Measurements from ENCODE around the gene MCC. TPM values are rescaled to one million over a fixed set of nuclear protein-coding genes. Genes with fewer than 3 reads are reported as not detected.
A peak's percentile ranks its signal among the peaks of the same experiment; 100 is the strongest.

The MCC gene
- polyA plus RNA-seq, 1 donor (not counting 4 experiments of a cell fraction or from before 2014, with no cell fraction given) = 24.6 TPM

DNA sequence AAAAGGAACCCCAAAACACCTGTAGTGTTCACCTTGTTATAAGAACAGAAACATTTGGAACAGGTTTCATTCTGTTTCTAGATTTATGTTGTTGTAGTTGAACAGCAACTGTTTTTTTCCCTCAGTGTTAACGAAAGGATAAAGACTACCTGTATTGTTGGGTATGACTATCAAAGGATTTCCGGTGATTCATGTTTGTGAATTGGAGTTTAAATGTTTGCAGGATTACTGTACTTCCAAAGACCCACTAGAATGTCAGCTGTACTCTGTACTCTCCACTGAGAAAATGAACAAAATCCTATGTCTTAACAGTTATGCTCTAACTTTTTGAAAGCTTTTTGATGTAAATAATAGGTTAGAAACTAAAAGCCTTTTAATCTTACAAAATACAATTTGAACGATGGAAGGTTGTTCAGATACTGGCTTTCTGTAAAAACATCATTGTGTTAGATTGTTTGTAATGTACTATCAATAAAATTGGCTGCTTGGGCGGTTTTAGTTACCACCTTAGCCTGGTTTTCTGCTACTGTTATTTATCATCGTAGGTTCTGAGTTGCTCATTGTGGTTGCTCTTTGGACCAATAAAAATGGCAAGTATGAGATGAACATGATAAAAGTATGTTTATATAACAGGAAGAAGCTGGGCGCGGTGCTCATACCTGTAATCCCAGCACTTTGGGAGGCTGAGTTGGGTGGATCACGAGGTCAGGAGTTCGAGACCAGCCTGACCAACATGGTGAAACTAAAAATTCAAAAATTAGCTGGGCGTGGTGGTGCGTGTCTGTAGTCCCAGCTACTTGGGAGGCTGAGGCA lies 467.6 kb downstream of the MCC start:
- H3K9me3 ChIP-seq (ENCODE audit: control insufficient read depth, low read depth, low read length) = no peaks in the 10 kb centered on the region
- no peaks in the 10 kb centered on the region for H3K27me3 ChIP-seq (ENCODE audit: control insufficient read depth, extremely low read depth, insufficient read depth, low read length)
- peak; percentile 63 for DNase-seq (ENCODE audit: low read depth, low spot score)
- dilution Hi-C loops (cut with MboI; ENCODE audit: extremely low pct_ligation_motif_present, low sequenced_read_pairs) = no loop called here
- no peaks in the 10 kb centered on the region for H4K20me1 ChIP-seq (ENCODE audit: control insufficient read depth, extremely low read depth, insufficient read depth, low read length)
- H3K27ac ChIP-seq (ENCODE audit: control insufficient read depth, insufficient read depth, low read length) = peak overlapping the region; percentile 65
- H3K4me3 ChIP-seq (ENCODE audit: control insufficient read depth in 2 of 3, extremely low read depth in 1 of 3, insufficient read depth in 2 of 3, low read depth in 1 of 3, low read length in 3 of 3) = peak overlapping the region in 1 of 3 experiments; percentile 10
- peaks cover 38% of the 10 kb centered on the region for H3K4me1 ChIP-seq (ENCODE audit: control insufficient read depth, extremely low read depth, insufficient read depth, low read length)
- no peak overlapping the region for H2AFZ ChIP-seq (ENCODE audit: control insufficient read depth, low read length)
- peak overlapping the region; percentile 63 for H3K4me2 ChIP-seq (ENCODE audit: control insufficient read depth, extremely low read depth, insufficient read depth, low read depth, low read length)
- FAIRE-seq = peak; percentile 96
- TF ChIP-seq, protein P1, sequence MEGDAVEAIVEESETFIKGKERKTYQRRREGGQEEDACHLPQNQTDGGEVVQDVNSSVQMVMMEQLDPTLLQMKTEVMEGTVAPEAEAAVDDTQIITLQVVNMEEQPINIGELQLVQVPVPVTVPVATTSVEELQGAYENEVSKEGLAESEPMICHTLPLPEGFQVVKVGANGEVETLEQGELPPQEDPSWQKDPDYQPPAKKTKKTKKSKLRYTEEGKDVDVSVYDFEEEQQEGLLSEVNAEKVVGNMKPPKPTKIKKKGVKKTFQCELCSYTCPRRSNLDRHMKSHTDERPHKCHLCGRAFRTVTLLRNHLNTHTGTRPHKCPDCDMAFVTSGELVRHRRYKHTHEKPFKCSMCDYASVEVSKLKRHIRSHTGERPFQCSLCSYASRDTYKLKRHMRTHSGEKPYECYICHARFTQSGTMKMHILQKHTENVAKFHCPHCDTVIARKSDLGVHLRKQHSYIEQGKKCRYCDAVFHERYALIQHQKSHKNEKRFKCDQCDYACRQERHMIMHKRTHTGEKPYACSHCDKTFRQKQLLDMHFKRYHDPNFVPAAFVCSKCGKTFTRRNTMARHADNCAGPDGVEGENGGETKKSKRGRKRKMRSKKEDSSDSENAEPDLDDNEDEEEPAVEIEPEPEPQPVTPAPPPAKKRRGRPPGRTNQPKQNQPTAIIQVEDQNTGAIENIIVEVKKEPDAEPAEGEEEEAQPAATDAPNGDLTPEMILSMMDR (optimal IDR thresholded peaks at IDR 0.05 in 1 of 3, IDR thresholded peaks at IDR 0.05 in 1 of 3, conservative IDR thresholded peaks at IDR 0.05 in 1 of 3; ENCODE audit: extremely low read depth in 1 of 3, insufficient read depth in 2 of 3, low read length in 3 of 3) = no peak
- no peak for TF ChIP-seq EZH2 (IDR thresholded peaks at IDR 0.05; ENCODE audit: low read length)
- peak overlapping the region; percentile 45 for H3K9ac ChIP-seq (ENCODE audit: control insufficient read depth, extremely low read depth, insufficient read depth, low read length)
- H3K36me3 ChIP-seq (ENCODE audit: control insufficient read depth in 2 of 2, extremely low read depth in 1 of 2, insufficient read depth in 2 of 2, low read length in 2 of 2) = peaks cover 2 to 10% of the 10 kb centered on the region in 2 experiments
- H3K9me1 ChIP-seq (ENCODE audit: control insufficient read depth, extremely low read depth, insufficient read depth, low read length) = no peaks in the 10 kb centered on the region
- H3K79me2 ChIP-seq (ENCODE audit: control insufficient read depth, insufficient read depth, low read length) = peaks cover 2% of the 10 kb centered on the region

DNA sequence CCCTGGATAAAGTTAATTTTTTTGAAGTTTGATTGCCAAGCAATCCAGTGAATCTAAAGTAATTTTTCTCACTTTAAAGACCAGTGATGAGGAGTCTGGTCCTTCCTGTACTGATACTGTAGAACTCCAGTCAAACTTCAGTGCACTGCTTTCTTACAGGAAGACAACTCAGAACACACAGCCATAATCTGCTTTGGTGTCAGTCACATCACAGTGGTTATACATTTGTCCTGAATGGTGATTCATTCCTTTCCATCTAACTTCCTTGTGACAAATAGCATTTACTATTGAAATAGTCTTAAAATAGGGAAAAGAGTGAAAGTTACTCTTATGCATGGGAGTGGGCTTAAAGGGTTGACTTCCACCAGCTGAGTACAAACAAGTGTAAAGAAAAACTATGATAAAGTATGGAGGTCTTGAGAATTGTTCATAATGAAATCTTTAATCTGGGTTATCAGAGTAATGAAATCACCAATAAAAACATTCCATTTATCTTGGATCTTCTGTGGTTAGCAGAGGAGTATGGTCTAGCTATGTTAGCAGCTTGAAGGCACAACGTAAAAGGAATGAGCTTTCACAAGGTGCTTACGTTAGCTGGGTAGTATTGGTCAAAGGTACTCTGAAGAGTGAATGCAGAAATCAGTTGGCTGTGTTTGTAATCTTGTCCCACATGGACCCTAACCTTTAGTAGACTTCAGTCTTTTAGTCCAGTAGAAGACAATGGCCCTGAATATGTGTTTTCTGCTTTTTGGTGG lies 470.2 kb downstream of the MCC start:
- Histone ChIP-seq H3K9me3 (ENCODE audit: control insufficient read depth, low read depth, low read length) (no peaks in the 10 kb centered on the region), H3K79me2 (ENCODE audit: control insufficient read depth, insufficient read depth, low read length) (peaks cover 2% of the 10 kb centered on the region), H3K4me3 (ENCODE audit: control insufficient read depth in 2 of 3, extremely low read depth in 1 of 3, insufficient read depth in 2 of 3, low read depth in 1 of 3, low read length in 3 of 3) (no peak overlapping the region), H3K27me3 (ENCODE audit: control insufficient read depth, extremely low read depth, insufficient read depth, low read length) (no peaks in the 10 kb centered on the region), H3K27ac (ENCODE audit: control insufficient read depth, insufficient read depth, low read length) (no peak overlapping the region), H3K36me3 (ENCODE audit: control insufficient read depth in 2 of 2, extremely low read depth in 1 of 2, insufficient read depth in 2 of 2, low read length in 2 of 2) (peaks cover 5 to 9% of the 10 kb centered on the region in 2 experiments), H3K9me1 (ENCODE audit: control insufficient read depth, extremely low read depth, insufficient read depth, low read length) (no peaks in the 10 kb centered on the region), H3K4me2 (ENCODE audit: control insufficient read depth, extremely low read depth, insufficient read depth, low read depth, low read length) (no peak overlapping the region), H2AFZ (ENCODE audit: control insufficient read depth, low read length) (no peak overlapping the region), H3K4me1 (ENCODE audit: control insufficient read depth, extremely low read depth, insufficient read depth, low read length) (peaks cover 38% of the 10 kb centered on the region), H4K20me1 (ENCODE audit: control insufficient read depth, extremely low read depth, insufficient read depth, low read length) (no peaks in the 10 kb centered on the region), H3K9ac (ENCODE audit: control insufficient read depth, extremely low read depth, insufficient read depth, low read length) (no peak overlapping the region)
- FAIRE-seq = no peak
- dilution Hi-C loops (cut with MboI; ENCODE audit: extremely low pct_ligation_motif_present, low sequenced_read_pairs) = no loop called here
- TF ChIP-seq EZH2 (IDR thresholded peaks at IDR 0.05; ENCODE audit: low read length) = no peak
- TF ChIP-seq, protein P1 (optimal IDR thresholded peaks at IDR 0.05 in 1 of 3, IDR thresholded peaks at IDR 0.05 in 1 of 3, conservative IDR thresholded peaks at IDR 0.05 in 1 of 3; ENCODE audit: extremely low read depth in 1 of 3, insufficient read depth in 2 of 3, low read length in 3 of 3) = no peak
- DNase-seq (ENCODE audit: low read depth, low spot score) = no peak
